ENCODE data around the gene EIF2AK2. TPM values are rescaled to one million over a fixed set of nuclear protein-coding genes. Genes with fewer than 3 reads are reported as not detected.

The EIF2AK2 gene
- total RNA-seq, 1 donor from 2014 or later = 56.0 TPM

GRCh38 chr2:37180006-37180639 lies 23.3 kb upstream of the EIF2AK2 start:
- no peak for DNase-seq (ENCODE audit: low spot score)
- no peak for ATAC-seq
- intact Hi-C loops (cut with DNase I) = no loop called here

GRCh38 chr2:37173741-37174140 lies 17.0 kb upstream of the EIF2AK2 start:
- intact Hi-C loops (cut with DNase I) = no loop called here
- ATAC-seq = no peak
- no peak for DNase-seq (ENCODE audit: low spot score)

GRCh38 chr2:37171624-37171950 lies 14.8 kb upstream of the EIF2AK2 start:
- no peak for ATAC-seq

GRCh38 chr2:37168217-37168981 lies 11.6 kb upstream of the EIF2AK2 start:
- peak; percentile 67 for ATAC-seq
- no peak for DNase-seq (ENCODE audit: low spot score)
- intact Hi-C loops (cut with DNase I) = no loop called here

More at GRCh38 chr2:37171624-37171950, 14.8 kb upstream of the EIF2AK2 start:
- intact Hi-C loops (cut with DNase I) = no loop called here
- no peak for DNase-seq (ENCODE audit: low spot score)

GRCh38 chr2:37167636-37168180 lies 10.9 kb upstream of the EIF2AK2 start:
- intact Hi-C loops (cut with DNase I) = no loop called here
- ATAC-seq (no peak), DNase-seq (ENCODE audit: low spot score) (no peak)

- ATAC-seq = no peak
- DNase-seq (ENCODE audit: low spot score) = no peak
- intact Hi-C loops (cut with DNase I) = no loop called here
Measured at GRCh38 chr2:37164757-37165156, 8.0 kb upstream of the EIF2AK2 start.

GRCh38 chr2:37156071-37156856 lies 516 bp downstream of the EIF2AK2 start:
- intact Hi-C loops (cut with DNase I) = no loop called here
- ATAC-seq (peak; percentile 69), DNase-seq (ENCODE audit: low spot score) (peak; percentile 66)

GRCh38 chr2:37154785-37155184 lies 2.0 kb downstream of the EIF2AK2 start:
- DNase-seq (ENCODE audit: low spot score) = no peak
- no peak for ATAC-seq
- intact Hi-C loops (cut with DNase I) = no loop called here

GRCh38 chr2:37153224-37153623 lies 3.6 kb downstream of the EIF2AK2 start:
- intact Hi-C loops (cut with DNase I) = no loop called here
- ATAC-seq = no peak
- no peak for DNase-seq (ENCODE audit: low spot score)

GRCh38 chr2:37149626-37150322 lies 7.0 kb downstream of the EIF2AK2 start:
- DNase-seq (ENCODE audit: low spot score) = no peak
- no peak for ATAC-seq
- intact Hi-C loops (cut with DNase I) = no loop called here

GRCh38 chr2:37148325-37148724 lies 8.5 kb downstream of the EIF2AK2 start:
- no peak for DNase-seq (ENCODE audit: low spot score)
- intact Hi-C loops (cut with DNase I) = no loop called here
- ATAC-seq = no peak

GRCh38 chr2:37146062-37146461 lies 10.7 kb downstream of the EIF2AK2 start:
- intact Hi-C loops (cut with DNase I) = no loop called here
- DNase-seq (ENCODE audit: low spot score) (no peak), ATAC-seq (no peak)

- no peak for ATAC-seq
- intact Hi-C loops (cut with DNase I) = no loop called here
Measured at GRCh38 chr2:37143974-37144373, 12.8 kb downstream of the EIF2AK2 start.

GRCh38 chr2:37142546-37142945 lies 14.2 kb downstream of the EIF2AK2 start:
- intact Hi-C loops (cut with DNase I) = no loop called here
- ATAC-seq (no peak), DNase-seq (ENCODE audit: low spot score) (no peak)

More at GRCh38 chr2:37143974-37144373, 12.8 kb downstream of the EIF2AK2 start:
- DNase-seq (ENCODE audit: low spot score) = no peak

GRCh38 chr2:37132914-37133313 lies 23.9 kb downstream of the EIF2AK2 start:
- intact Hi-C loops (cut with DNase I) = no loop called here
- no peak for ATAC-seq
- no peak for DNase-seq (ENCODE audit: low spot score)

- intact Hi-C loops (cut with DNase I) = no loop called here
- ATAC-seq (no peak), DNase-seq (ENCODE audit: low spot score) (no peak)
Measured at GRCh38 chr2:37125416-37125815, 31.4 kb downstream of the EIF2AK2 start.

- no peak for ATAC-seq
- intact Hi-C loops (cut with DNase I) = no loop called here
- DNase-seq (ENCODE audit: low spot score) = no peak
Measured at GRCh38 chr2:37119157-37119556, 37.6 kb downstream of the EIF2AK2 start.

GRCh38 chr2:37117566-37117965 lies 39.2 kb downstream of the EIF2AK2 start:
- DNase-seq (ENCODE audit: low spot score) (no peak), ATAC-seq (no peak)
- intact Hi-C loops (cut with DNase I) = no loop called here

- intact Hi-C loops (cut with DNase I) = no loop called here
- no peak for ATAC-seq
Measured at GRCh38 chr2:37111958-37112357, 44.8 kb downstream of the EIF2AK2 start.

More at GRCh38 chr2:37111958-37112357, 44.8 kb downstream of the EIF2AK2 start:
- DNase-seq (ENCODE audit: low spot score) = no peak
